Gastroesophageal sphincter (tissue), 3 donors: ENCODE measurements around the gene RBM5.

Experiments
- CTCF ChIP-seq, 4 experiments: fragments of 200-600 bp in 2 of 4; fragments of 450-650 bp in 2 of 4; sonication (generic) in 1 of 4; IDR thresholded peaks; one replicate each; pipeline ENCODE4 v1.5.1; 2017 to 2019; ENCODE audit warnings: antibody characterized with exemption in 4 of 4, mild to moderate bottlenecking in 2 of 4, moderate library complexity in 2 of 4
- POLR2A ChIP-seq, 2 donors: fragments of 450-650 bp; IDR thresholded peaks; one replicate each; pipeline ENCODE4 v1.6.1; 2017; ENCODE audit warnings: antibody characterized with exemption in 2 of 2, mild to moderate bottlenecking in 2 of 2, moderate library complexity in 1 of 2
- POLR2AphosphoS5 ChIP-seq: sonication (generic); formaldehyde crosslinking; IDR thresholded peaks from one replicate; pipeline ENCODE4 v1.6.1; 2017; ENCODE audit warnings: antibody characterized with exemption

GRCh38 chr3:50158530-50159146 is 69.9 kb downstream of the RBM5 start:
- TF ChIP-seq POLR2AphosphoS5: no peak
- TF ChIP-seq CTCF (IDR thresholded peaks at IDR 0.05): no peak
- TF ChIP-seq POLR2A (IDR thresholded peaks at IDR 0.05): no peak
